ENCODE results near the gene GDA.

- TF ChIP-seq CTCF (IDR thresholded peaks at IDR 0.05) (no peak), EP300 (IDR thresholded peaks at IDR 0.05) (no peak)
Measured at GRCh38 chr9:72202009-72202408, 52.8 kb downstream of the GDA start.

Measured in upper lobe of left lung (tissue), 4 donors.